Uterus (tissue), 4 donors: ENCODE data around the gene KCNC2. TPM values are rescaled to one million over a fixed set of nuclear protein-coding genes. Genes with fewer than 3 reads are reported as not detected.

ENCODE experiments used
- DNase-seq, 2 donors: peaks; one replicate each; pipeline ENCODE4 v3.0.0-alpha.2; 2019 to 2020
- H3K27ac ChIP-seq, 2 donors: fragments of 200-600 bp; sonication (generic); 1 replicate in 1 of 2; 2 replicates in 1 of 2; pipeline ENCODE4 v1.5.1; 2016 to 2018
- H3K27me3 ChIP-seq, 2 donors: fragments of 200-600 bp; sonication (generic); one replicate each; pipeline ENCODE4 v1.5.1; 2018 to 2019; ENCODE audit warnings: control low read depth in 1 of 2
- H3K36me3 ChIP-seq, 2 donors: fragments of 200-600 bp; sonication (generic); one replicate each; pipeline ENCODE4 v1.5.1; 2019; ENCODE audit warnings: control low read depth in 1 of 2
- H3K4me1 ChIP-seq, 2 donors: fragments of 200-600 bp; sonication (generic); one replicate each; pipeline ENCODE4 v1.5.1; 2018 to 2019; ENCODE audit warnings: control low read depth in 1 of 2
- H3K4me3 ChIP-seq, 2 donors: fragments of 200-600 bp; sonication (generic); 1 replicate in 1 of 2; 2 replicates in 1 of 2; pipeline ENCODE4 v1.5.1; 2018 to 2019; ENCODE audit warnings: mild to moderate bottlenecking in 1 of 2
- H3K9me3 ChIP-seq, 2 donors: fragments of 200-600 bp; sonication (generic); one replicate each; pipeline ENCODE4 v1.5.1; 2019; ENCODE audit warnings: control low read depth in 1 of 2
- CTCF ChIP-seq, 4 experiments: fragments of 200-600 bp in 2 of 4; fragments of 450-650 bp in 2 of 4; sonication (generic) in 2 of 4; IDR thresholded peaks; one replicate each; pipeline ENCODE4 v1.5.1; 2016 to 2019; ENCODE audit warnings: antibody characterized with exemption in 4 of 4, mild to moderate bottlenecking in 2 of 4, moderate library complexity in 1 of 4
- POLR2A ChIP-seq, 2 donors: fragments of 450-650 bp; IDR thresholded peaks; one replicate each; pipeline ENCODE4 v1.6.1; 2016; ENCODE audit warnings: antibody characterized with exemption in 2 of 2, mild to moderate bottlenecking in 1 of 2, moderate library complexity in 1 of 2
- intact Hi-C: fragments of 100-400 bp; cut with DNase I; formaldehyde crosslinking; loops from one replicate; pipeline ENCODE4 v1.15.1; 2023; ENCODE audit warnings: low total_unique reads
- total RNA-seq, 4 donors: library from RNA; depleted of rRNA in 3 of 4; stranded (reverse); fragments of >200 nt in 3 of 4; gene quantifications; one replicate each; pipeline versions ENCODE4 v1.1.0 to v1.2.4, GENCODE V29; 2014 to 2023
- donor health status: DM: yes; HTN: yes; CAD: no.

Gene KCNC2
- 1 to 10 TPM in 1 of 4 donors, not detected in 3; 3.6 TPM for total RNA-seq

GRCh38 chr12:75209812-75210138 lies at the start of gene KCNC2:
TSS of gene KCNC2 (minus strand) at chr12:75209839.
- no peaks in the 10 kb centered on the region for H3K9me3 ChIP-seq
- intact Hi-C loops = no loop called here
- no peaks in the 10 kb centered on the region for H3K4me1 ChIP-seq
- H3K27ac ChIP-seq = no peak within 1 kb of the TSS
- DNase-seq = no peak
- H3K36me3 ChIP-seq = no peaks in the 10 kb centered on the region
- H3K27me3 ChIP-seq = peaks cover 8 to 18% of the 10 kb centered on the region in 2 donors
- no peak within 1 kb of the TSS for H3K4me3 ChIP-seq
- TF ChIP-seq CTCF (IDR thresholded peaks at IDR 0.05) (no peak), POLR2A (IDR thresholded peaks at IDR 0.05) (no peak)

- H3K36me3 ChIP-seq = no peaks in the 10 kb centered on the region
- DNase-seq = no peak
- intact Hi-C loops = no loop called here
- no peak overlapping the region for H3K4me3 ChIP-seq
- TF ChIP-seq CTCF (IDR thresholded peaks at IDR 0.05) = no peak
- TF ChIP-seq POLR2A (IDR thresholded peaks at IDR 0.05) = no peak
- no peaks in the 10 kb centered on the region for H3K9me3 ChIP-seq
- H3K27me3 ChIP-seq = no peaks in the 10 kb centered on the region
- H3K27ac ChIP-seq = no peak overlapping the region
- no peaks in the 10 kb centered on the region for H3K4me1 ChIP-seq
Measured at GRCh38 chr12:75259143-75259542, 49.5 kb upstream of the KCNC2 start.

GRCh38 chr12:75257510-75257909 lies 47.9 kb upstream of the KCNC2 start:
- H3K36me3 ChIP-seq = no peaks in the 10 kb centered on the region
- DNase-seq = no peak
- no peak for TF ChIP-seq CTCF (IDR thresholded peaks at IDR 0.05)
- TF ChIP-seq POLR2A (IDR thresholded peaks at IDR 0.05) = no peak
- no peaks in the 10 kb centered on the region for H3K27me3 ChIP-seq
- H3K4me1 ChIP-seq = no peaks in the 10 kb centered on the region
- H3K27ac ChIP-seq = no peak overlapping the region
- intact Hi-C loops = no loop called here
- H3K4me3 ChIP-seq = no peak overlapping the region
- H3K9me3 ChIP-seq = no peaks in the 10 kb centered on the region

- no peak for TF ChIP-seq POLR2A (IDR thresholded peaks at IDR 0.05)
Measured at GRCh38 chr12:75245108-75245507, 35.5 kb upstream of the KCNC2 start.

GRCh38 chr12:75239987-75240386 lies 30.3 kb upstream of the KCNC2 start:
- H3K4me1 ChIP-seq = no peaks in the 10 kb centered on the region
- intact Hi-C loops = no loop called here

More at GRCh38 chr12:75245108-75245507, 35.5 kb upstream of the KCNC2 start:
- no peaks in the 10 kb centered on the region for H3K36me3 ChIP-seq
- no peaks in the 10 kb centered on the region for H3K9me3 ChIP-seq
- H3K27ac ChIP-seq = no peak overlapping the region
- no peaks in the 10 kb centered on the region for H3K27me3 ChIP-seq
- intact Hi-C loops = no loop called here
- DNase-seq = no peak
- H3K4me1 ChIP-seq = no peaks in the 10 kb centered on the region
- no peak overlapping the region for H3K4me3 ChIP-seq

More at GRCh38 chr12:75239987-75240386, 30.3 kb upstream of the KCNC2 start:
- H3K27me3 ChIP-seq = no peaks in the 10 kb centered on the region
- H3K9me3 ChIP-seq = no peaks in the 10 kb centered on the region
- H3K27ac ChIP-seq = no peak overlapping the region
- no peak overlapping the region for H3K4me3 ChIP-seq
- DNase-seq = no peak
- no peaks in the 10 kb centered on the region for H3K36me3 ChIP-seq
- no peak for TF ChIP-seq POLR2A (IDR thresholded peaks at IDR 0.05)
- TF ChIP-seq CTCF (IDR thresholded peaks at IDR 0.05) = no peak
